Tibial nerve (tissue), 4 donors: ENCODE data around the gene NXPE1.

Experiments used
- EP300 ChIP-seq, 2 donors: sonication (generic); formaldehyde crosslinking; IDR thresholded peaks; one replicate each; pipeline ENCODE4 v1.6.1; 2017; ENCODE audit warnings: antibody characterized with exemption in 2 of 2, mild to moderate bottlenecking in 1 of 2
- TF ChIP-seq, protein P1 (sequence below), 5 experiments: fragments of 200-600 bp in 3 of 5; fragments of 450-650 bp in 2 of 5; sonication (generic) in 3 of 5; IDR thresholded peaks; one replicate each; pipeline ENCODE4 v1.5.1; 2016 to 2019; ENCODE audit warnings: antibody characterized with exemption in 5 of 5, mild to moderate bottlenecking in 3 of 5, moderate library complexity in 2 of 5

DNA sequence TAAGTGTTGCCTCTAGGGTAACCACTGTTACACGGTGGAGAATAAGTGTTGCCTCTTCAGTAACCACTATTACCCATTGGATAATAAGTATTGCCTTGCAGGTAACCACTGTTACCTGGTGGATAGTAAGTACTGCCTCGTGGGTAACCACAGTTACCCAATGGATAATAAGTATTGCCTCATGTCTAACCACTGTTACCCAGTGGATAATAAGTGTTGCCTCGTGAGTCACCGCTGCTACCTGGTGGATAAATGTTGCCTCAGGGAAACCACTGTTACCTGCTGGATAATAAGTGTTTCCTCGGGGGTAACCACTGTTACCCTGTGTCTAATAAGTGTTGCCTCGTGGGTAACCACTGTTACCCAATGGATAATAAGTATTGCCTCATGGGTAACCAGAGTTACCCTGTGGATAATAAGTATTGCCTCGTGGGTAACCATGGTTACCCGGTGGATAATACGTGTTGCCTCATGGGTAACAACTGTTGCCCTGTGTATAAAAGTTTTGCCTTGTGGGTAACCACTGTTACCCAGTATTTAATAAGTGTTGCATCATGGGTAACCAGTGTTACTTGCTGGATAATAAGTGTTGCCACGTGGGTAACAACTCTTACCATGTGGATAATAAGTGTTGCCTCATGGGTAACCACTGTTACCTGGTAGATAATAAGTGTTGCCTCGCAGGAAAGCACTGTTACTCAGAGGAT, 48.2 kb upstream of the NXPE1 start:
- TF ChIP-seq, protein P1, sequence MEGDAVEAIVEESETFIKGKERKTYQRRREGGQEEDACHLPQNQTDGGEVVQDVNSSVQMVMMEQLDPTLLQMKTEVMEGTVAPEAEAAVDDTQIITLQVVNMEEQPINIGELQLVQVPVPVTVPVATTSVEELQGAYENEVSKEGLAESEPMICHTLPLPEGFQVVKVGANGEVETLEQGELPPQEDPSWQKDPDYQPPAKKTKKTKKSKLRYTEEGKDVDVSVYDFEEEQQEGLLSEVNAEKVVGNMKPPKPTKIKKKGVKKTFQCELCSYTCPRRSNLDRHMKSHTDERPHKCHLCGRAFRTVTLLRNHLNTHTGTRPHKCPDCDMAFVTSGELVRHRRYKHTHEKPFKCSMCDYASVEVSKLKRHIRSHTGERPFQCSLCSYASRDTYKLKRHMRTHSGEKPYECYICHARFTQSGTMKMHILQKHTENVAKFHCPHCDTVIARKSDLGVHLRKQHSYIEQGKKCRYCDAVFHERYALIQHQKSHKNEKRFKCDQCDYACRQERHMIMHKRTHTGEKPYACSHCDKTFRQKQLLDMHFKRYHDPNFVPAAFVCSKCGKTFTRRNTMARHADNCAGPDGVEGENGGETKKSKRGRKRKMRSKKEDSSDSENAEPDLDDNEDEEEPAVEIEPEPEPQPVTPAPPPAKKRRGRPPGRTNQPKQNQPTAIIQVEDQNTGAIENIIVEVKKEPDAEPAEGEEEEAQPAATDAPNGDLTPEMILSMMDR (IDR thresholded peaks at IDR 0.05): no peak
- no peak for TF ChIP-seq EP300 (IDR thresholded peaks at IDR 0.05)
